OCI-LY7 (cell line): ENCODE results near the gene SLC50A1.

Experiments used
- EZH2phosphoT487 ChIP-seq: fragments of 200-600 bp; sonication (generic); IDR thresholded peaks from 2 replicates; pipeline ENCODE4 v1.6.1; 2018; ENCODE audit warnings: low read depth, borderline replicate concordance, mild to moderate bottlenecking, mixed run types, antibody characterized with exemption, low read length, moderate library complexity, mixed read lengths
- TF ChIP-seq, protein P1 (sequence below): fragments of 200-600 bp; sonication (generic); conservative IDR thresholded peaks from 2 replicates; pipeline ENCODE4 v1.5.1; 2014; ENCODE audit warnings: mild to moderate bottlenecking, antibody characterized with exemption, low read length, moderate library complexity, mixed read lengths

DNA sequence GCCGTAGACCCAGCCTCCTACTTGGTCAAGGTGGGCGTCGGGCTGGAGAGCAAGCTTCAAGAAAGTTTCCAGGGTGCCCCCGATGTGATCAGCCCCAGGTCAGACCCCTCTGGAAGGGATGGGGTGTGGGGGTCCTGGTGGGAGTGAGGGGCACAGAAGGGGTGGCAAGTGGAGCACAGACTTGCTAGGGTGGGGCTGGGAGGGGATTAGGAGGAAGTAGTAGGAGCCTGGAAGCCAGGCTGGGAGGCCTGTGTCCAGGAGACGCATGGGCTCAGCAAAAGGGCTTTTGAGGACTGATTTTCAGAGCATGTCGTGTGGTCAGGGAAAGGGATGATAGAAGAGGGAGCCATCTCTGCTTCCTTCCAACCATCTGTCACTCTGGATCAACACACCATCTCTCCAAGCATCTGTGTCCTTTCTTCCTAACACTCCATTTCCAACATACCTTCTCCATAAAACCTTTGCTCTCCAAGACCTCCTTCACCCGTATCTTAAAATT lies 46.4 kb downstream of the SLC50A1 start:
- TF ChIP-seq EZH2phosphoT487 = no peak
- TF ChIP-seq, protein P1, sequence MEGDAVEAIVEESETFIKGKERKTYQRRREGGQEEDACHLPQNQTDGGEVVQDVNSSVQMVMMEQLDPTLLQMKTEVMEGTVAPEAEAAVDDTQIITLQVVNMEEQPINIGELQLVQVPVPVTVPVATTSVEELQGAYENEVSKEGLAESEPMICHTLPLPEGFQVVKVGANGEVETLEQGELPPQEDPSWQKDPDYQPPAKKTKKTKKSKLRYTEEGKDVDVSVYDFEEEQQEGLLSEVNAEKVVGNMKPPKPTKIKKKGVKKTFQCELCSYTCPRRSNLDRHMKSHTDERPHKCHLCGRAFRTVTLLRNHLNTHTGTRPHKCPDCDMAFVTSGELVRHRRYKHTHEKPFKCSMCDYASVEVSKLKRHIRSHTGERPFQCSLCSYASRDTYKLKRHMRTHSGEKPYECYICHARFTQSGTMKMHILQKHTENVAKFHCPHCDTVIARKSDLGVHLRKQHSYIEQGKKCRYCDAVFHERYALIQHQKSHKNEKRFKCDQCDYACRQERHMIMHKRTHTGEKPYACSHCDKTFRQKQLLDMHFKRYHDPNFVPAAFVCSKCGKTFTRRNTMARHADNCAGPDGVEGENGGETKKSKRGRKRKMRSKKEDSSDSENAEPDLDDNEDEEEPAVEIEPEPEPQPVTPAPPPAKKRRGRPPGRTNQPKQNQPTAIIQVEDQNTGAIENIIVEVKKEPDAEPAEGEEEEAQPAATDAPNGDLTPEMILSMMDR = no peak
